ENCODE measurements around the gene RANBP9.

RANBP9 gene

DNA sequence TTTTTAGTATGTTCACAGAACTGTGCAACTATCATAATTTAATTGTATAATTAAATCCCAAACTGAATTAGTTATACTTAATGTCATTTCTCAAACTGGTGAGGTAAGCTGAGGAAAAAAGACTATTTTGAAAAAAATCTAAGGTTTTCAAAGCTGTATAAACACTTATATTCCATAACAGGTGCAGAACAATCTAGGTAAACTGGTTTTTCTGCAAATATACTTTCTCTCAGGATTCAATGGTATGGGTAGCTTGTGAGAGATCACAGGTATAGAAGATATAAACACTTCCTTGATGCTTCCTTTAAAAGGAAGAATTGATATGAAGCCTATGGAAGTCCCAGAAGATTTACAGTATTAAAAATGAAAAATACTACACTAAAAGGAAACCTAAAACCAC lies 62.8 kb downstream of the RANBP9 start:
- DNase-seq (ENCODE audit: low spot score) = no peak

DNA sequence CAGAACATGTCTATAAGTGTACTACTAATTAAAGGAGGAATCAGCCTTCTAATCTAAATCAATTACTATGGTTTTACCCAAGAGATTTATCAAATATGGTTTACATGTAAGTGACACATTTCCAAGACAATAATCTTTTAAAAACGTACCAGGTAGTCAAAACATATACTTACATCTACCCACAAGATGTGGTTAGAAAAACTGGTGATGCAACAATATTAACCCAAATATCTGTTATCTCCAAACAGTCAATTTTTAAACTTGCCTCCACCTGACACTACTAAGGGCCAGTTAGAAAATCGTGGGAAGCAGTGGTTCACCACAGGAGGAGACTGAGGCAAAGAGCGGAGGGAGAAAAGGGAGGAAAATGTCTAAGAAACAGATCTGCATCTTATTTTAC lies 68.5 kb downstream of the RANBP9 start:
- DNase-seq (ENCODE audit: low spot score) = no peak

DNA sequence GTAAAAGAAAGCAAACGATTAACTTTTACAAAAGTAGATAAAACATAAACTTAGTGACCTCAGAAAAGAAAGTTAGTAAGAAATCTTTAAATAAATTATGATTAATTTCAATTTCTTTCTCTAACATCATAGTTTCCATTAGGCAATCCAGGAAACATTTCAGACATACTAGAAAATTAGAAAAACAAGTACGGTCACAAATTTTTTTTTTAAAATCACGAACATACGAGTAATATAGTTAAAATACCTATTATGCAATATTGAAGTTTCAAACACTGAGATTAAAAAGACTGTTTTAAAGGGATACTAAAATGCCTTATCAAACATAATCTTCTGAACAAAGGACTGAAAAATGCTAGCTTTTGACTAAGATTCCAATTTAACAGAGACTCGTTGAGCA lies 70.3 kb downstream of the RANBP9 start:
- no peak for DNase-seq (ENCODE audit: low spot score)

DNA sequence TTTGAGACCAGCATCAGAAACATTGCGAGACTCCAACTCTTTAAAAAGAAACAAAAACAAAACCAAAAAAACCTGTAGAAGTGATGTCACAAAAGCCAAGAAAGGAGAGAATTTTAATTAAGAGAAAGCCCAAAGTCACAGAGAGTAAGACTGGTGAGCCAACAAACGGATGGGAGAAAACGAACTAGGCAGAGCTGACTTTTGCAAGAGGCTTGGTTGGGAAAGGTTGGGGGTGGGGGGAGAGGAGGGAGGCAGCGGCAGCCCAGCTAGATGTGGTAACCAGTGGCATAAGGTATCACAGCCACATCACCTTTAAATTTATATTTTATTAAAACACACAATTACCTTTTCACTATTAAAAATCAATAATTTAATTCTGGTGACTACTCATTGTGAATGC lies 73.0 kb downstream of the RANBP9 start:
- DNase-seq (ENCODE audit: low spot score) = no peak

DNA sequence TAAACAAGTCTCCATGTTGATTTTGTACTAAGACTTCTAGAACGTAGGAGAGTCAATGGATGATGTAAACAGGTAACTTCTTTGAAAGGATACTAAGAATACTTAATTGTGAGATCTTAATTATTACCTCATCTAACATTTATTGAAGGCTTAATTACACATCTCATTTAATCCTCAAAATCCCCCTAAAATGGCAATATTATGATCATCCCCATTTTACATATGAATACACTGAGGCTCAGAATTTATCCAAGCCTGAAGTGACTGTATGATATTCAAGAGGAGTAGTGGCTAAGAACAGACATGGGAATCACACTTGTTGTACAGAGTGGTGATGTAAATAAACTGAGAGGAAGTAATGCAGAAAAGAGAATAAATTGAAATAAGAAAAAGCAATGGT lies 73.6 kb downstream of the RANBP9 start:
- DNase-seq (ENCODE audit: low spot score) = no peak

DNA sequence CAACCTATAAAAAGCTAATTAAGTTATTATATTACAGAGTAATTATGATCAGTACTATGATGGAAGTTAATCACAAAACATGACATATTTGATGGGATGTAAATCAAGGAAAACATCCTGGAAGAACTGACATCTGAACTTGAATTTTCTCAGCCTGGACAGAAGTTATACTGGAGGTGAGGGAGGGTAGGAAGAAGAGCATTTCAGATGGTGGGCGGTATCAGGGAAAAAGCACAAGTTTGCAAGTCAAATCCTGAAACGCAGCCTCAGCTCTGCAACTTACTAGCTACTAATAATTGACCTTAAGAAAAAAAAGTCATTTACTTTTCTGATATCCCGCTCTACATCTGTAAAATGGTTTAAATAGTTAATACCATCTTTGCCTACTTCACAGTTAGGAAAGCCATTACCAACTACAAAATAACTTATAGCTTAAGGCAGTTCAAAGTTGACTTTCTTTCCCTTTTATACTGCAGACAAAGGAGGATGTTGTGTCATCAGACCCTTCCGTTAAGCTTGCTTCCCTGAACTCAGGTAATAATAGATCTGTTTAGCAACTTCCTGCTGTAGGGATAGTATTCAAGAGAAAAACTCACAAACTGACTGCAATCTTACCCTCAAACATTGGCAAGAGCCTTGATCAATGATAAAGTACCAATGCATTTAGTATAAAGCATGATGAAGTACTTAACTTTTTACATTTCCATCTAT lies 75.5 kb downstream of the RANBP9 start:
- DNase-seq (ENCODE audit: low spot score) = peak; percentile 14

DNA sequence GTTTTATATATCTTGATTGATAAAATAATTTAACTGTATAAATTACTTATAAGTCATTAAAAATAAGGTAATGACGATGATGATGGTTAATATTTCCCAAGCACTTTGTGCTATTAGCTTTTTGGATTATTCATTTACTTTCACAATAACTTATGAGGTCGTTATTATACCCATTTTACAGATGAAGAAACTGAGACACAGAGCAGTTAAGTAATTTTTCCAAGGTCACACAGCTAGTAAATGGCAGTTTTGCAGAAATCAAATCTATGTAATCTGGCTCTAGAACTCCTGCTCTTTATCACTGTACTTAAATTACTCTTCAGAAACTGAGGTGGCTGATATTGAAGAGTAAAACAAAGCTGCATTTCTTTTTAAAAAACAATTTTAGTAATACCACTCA lies 78.3 kb downstream of the RANBP9 start:
- DNase-seq (ENCODE audit: low spot score) = no peak

DNA sequence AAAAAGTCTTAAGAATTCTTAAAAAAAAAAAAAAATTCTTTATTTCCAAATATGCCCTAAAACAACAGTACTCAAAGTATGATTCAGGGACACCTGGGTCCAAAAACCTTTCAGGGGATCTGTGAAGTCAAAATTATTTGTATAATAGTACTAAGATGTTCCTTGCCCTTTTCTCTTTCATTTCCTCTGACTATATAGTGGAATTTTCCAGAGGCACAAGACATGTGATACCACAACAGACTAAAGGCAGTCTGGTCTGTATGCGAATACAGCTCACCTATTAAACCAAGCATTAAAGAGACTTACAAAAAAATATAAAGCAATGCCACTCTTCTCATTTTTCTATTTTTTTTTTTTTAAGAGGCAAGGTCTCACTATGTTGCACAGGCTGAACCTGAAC lies 81.1 kb downstream of the RANBP9 start:
- DNase-seq (ENCODE audit: low spot score) = no peak

DNA sequence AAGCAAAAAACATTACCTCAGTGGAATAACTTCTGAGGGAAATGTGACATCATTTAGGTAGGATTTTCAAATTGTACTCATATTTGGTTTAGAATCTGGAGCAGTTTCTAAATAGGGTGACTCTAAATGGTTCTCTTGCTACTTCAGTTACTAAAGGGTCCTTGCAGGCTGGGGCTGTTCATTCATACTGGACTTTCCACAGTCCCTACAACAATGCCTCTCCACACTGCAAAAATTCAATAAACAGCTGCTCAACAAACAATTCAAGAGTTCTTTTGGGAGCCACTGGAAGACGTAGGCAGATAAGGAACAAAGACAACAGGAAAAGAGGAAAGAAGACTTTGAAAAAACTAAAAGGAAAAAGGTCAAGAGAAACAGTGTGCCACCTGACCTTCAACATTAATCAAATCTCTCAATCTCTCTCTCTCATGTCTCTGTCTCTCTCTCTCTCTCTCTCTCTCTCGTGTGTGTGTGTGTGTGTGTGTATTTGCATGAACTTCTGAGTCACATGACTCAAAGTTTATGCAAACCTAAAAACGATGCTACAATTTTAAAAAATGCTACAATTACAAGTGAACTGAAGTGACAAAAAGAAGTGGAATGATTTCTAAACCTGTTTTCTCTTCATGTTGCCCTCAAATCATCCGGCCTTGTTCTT lies 82.0 kb downstream of the RANBP9 start:
- DNase-seq (ENCODE audit: low spot score) = no peak

DNA sequence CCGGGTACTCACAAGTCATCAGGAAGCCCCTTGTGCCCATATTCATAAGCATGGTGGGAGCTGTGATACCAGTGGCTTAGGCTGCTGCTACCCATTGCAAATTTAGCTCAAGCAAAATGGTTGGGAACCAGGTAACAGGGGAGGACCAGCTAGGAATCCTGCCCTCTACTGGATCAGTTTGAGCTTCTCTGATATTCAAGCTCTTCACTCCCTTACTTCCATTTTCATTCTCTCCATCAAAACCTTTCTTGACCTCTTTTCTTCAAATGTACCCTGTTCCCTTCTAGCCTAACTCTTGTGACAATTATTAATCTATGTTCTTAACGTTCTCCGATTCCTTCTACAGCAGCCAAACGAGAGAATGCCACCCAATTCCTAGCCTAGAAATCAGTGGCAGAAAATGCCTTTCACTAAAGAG lies 86.8 kb downstream of the RANBP9 start:
- DNase-seq (ENCODE audit: low spot score) = peak; percentile 70

DNA sequence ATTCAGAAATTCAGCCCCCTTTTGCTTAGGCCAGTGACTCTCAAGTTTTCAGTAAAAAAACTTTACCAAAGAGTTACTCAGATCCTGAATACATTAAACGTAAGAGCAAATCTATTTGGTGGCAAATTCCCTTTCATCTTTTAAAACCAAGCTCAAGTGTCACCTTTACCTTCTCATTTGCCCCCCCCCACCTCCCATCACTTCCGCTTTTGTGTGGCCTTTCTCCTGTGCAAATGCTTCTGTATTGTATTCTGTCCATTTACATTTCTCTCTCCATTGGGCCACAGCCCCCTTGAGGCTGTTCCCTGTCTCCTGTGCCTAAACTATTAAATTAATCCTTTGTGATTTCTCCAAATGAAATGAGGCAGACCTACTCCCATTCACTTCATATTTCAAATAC lies 94.6 kb downstream of the RANBP9 start:
- DNase-seq (ENCODE audit: low spot score) = no peak

DNA sequence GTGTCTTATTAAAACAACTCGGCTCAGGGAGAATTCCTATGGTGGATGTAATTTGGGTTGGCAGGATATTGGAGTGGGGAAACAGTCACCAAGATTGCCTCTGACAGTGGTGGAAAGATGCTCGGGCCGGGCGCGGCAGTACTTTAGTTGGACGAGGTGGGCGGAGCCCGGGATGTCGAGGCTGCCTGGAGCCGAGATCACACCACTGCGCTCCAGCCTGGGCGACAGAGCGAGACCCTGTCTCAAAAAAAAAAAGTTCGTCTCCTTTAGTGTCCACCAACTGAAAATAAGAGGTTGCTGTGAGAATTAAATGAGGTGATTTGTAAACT lies 95.9 kb downstream of the RANBP9 start:
- peak; percentile 31 for DNase-seq (ENCODE audit: low spot score)

DNA sequence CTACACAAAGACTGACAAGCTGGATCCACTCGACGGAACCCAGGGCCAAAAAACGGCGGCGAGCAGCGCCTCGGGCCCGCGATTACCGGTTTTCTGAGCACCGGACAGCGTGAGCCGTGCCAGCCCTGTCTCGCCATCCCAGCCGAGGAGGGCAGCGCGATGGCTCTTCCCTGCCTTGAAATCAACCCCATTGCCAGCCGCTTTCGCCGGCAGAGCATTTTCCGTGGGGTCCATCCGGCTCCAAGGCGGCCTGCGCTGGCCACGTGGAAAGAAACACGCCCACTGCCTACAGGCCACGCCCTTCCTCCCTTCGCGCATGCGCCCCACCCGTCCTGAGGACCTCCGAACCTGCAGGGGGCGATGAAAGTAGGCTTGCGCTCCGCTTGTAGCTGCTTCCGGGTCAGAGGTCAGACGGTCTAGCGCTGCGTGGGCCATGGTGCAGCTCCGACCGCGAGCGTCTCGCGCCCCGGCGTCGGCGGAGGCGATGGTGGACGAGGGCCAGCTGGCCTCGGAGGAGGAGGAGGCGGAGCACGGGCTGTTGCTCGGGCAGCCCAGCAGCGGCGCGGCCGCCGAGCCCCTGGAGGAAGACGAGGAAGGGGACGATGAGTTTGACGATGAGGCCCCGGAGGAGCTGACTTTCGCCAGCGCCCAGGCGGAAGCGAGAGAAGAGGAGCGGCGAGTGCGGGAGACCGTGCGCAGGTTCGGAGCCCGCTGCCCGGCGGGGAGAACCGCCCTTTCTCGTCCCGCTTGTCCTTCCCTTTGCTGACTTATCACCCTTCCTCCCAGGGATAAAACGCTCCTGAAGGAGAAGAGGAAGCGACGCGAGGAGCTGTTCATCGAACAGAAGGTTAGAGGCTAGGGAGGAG lies 96.5 kb downstream of the RANBP9 start, which contains the start of gene NOL7:
Gene NOL7 (plus strand): TSS at position 410 of the 866 bp plus-strand sequence. CDS start 24 bp downstream, at position 434.
- peak; percentile 96 for DNase-seq (ENCODE audit: low spot score)

DNA sequence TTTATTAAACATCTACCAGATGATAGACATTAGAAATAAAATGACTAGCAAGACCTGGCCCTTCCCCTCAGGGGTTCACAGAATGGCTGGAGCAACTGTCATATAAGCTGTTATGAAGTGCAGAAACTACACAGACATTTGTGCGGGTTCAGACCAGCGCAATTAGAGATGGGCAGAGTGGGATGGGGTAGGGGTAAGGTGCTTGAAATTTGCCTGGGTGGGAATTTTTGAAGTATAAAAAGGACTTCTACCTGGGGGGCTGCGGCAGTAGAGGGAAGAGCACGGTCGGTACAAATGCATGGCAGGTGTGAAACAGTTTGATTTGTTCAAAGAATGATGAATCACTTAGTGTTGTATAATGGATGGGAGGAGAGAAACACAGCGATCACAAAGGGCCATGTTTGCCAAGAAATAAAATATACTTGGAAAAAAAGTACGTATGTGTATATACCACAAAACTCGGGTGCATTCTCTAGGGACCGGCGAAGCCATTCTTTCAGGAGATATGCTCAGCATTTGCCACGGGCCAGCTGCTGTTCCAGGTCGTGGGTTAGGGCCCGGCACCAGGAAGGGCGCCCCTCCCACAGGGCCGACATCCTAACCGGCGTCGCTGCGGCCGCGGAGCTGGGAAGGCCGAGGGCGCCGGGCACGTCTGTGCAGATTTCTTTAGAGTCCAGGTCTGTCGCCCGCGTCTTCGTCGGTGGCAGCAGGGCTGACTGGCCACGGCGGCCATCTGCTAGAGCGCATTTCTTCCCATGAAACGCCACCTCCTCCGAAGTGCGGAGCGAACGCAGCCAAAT lies 97.3 kb downstream of the RANBP9 start:
- peak; percentile 63 for DNase-seq (ENCODE audit: low spot score)

DNA sequence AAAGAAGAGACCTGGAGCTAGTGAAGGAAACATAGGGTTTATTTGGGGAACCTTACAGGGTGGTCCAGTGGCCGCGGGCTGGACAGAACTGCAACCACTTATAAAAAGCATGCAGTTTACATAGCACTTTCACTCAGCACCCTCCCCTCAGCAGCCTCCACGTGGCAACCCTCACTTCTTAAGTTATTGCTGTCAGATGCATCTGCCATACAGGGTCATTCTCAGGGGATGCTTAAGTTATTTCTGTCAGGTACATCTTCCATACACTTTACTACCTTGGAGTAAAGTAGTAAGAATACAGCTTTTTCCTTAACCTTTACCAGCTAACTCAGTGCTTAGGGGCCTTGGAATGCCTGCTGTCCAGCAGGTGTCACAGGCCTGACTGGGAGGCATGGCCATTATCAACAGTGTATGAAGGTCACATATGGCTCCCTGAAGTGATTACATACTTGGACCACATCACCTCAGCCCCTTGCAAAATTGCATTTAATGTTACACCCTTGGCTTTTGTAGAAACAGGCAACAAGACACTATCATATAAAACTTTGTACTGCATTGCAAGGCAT lies 98.5 kb downstream of the RANBP9 start:
- DNase-seq (ENCODE audit: low spot score) = no peak

DNA sequence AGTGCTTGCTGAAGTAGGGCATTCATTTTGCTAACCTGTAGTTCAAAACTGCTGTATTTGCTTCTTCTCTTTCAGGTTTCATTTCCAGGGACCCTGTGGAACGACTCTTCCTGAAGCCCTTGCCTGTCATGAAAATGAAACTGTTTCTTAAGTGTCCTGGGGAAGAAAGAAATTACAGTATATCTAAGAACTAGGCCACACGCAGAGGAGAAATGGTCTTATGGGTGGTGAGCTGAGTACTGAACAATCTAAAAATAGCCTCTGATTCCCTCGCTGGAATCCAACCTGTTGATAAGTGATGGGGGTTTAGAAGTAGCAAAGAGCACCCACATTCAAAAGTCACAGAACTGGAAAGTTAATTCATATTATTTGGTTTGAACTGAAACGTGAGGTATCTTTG lies 99.9 kb downstream of the RANBP9 start:
- DNase-seq (ENCODE audit: low spot score) = no peak

DNA sequence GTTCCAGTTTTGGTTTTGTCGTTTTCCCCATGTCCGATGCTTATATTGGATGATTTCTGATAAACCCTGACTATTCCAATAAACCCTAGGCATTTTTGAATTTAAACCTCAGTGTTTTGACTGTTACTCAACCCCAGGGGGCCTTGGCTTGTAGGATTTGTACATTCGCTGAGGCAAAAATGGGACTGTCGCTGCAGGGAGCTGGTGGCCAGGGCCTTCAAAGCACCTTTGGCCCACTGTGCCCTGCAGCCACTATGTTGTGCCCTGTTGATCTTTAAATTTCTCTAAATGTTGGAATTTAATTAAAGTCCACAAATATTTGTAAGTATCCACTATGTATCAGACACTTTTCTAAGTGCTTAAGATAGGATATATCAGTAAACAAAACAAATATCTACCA lies 106.0 kb downstream of the RANBP9 start:
- no peak for DNase-seq (ENCODE audit: low spot score)

DNA sequence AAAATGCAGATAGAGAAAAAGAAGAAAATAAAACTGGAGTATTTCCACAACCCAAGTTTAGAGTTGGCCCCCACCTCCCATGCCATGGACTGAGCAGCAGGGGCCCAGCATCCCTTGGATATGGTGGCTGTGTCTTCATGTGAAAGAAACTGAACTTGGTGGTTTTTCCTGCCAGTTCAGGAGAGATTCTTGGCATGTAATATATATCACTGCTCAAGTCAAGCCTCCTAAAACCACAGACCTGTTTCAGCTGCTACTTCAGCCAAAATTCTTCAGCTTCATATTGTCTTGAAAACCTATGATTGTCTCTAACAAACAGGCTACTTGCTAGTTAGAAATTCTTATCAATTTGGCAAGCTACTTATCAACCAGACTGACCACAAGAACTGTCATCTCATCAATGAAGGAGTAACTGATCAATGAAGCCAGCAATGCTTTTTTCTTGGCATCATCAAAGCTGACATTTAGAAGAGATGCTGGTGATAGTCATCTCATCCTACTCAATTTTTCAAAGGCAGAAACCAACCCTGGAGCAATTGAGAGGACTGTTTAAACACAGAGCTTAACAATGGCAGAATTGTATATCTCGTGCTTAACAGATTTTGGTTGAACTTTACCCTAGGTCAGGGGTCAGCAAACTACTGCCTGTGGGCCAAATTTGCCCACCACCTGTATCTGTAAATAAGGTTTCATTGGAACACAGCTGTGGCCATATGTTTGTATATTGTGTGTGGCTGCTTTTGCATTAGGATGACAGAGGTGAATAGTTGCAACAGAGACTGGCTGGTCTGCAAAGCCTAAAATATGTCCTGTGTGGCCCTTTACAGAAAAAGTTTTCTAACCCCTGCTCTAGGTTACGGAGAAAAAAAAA lies 106.9 kb downstream of the RANBP9 start:
- DNase-seq (ENCODE audit: low spot score) = no peak

DNA sequence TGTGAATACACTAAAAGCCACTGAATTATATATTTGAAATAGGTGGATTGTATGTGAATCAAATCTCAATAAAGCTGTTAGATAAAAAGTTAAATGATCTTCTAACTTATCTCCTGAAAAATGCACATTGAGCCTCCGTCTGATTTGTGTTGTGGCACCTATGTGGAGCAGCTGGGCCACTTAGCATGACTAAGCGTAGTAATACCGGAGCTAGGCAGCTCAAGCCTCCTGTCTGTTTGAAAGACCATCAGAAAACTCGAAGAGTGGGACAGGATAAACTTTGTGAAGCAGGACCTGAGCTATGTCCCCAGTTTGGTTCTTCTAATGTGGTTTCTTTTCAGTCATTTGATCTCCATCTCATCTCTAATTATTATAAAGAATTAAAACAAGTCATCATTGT lies 107.5 kb downstream of the RANBP9 start:
- DNase-seq (ENCODE audit: low spot score) = no peak

DNA sequence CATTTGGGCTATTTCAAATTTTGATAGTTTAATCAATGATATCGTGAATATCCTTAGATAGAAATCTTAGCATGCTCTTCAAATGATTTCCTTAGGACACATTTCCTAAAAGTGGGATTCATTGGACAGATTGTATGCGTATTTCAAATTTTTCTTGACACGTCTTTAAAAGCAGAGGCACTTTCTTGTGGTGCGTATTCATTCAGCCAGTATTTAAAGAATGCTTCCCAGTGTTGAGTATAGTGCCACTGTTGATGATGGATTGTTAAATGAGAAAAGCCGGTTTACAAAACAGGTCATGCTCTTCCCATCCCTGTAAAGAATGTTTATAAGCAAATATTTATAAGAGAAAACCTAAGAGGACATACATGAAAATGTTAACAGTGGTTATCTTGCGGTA lies 111.6 kb downstream of the RANBP9 start:
- no peak for DNase-seq (ENCODE audit: low spot score)

DNA sequence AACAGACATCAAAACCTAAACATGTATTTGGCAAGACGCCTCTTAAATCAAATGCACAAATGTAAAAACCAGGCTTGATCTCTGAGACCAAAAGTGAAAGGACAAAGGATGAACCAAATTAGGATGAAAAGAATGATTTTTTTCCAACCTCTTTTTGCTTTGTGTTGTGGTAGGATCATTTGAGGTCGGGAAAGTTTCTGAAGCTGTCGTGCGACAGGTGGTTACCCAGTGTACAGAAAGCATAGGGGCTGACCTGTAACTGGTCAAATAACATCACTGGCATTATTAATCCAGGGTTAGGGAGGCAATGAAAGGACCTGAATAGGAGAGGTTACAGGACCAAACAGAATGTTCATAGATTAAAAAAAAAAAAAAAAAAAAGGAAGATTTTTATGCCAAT lies 114.6 kb downstream of the RANBP9 start:
- no peak for DNase-seq (ENCODE audit: low spot score)

Measured in iPS-NIHi11 (cell line).